Spleen (tissue), 7 donors: Measurements from ENCODE around the gene RBMS1.

Experiments
- POLR2A ChIP-seq, 3 donors: fragments of 450-650 bp; IDR thresholded peaks; one replicate each; pipeline ENCODE4 v1.5.1; 2017; ENCODE audit warnings: antibody characterized with exemption in 3 of 3, mild to moderate bottlenecking in 1 of 3
- POLR2AphosphoS5 ChIP-seq, 3 donors: sonication (generic); formaldehyde crosslinking; IDR thresholded peaks; one replicate each; pipeline ENCODE4 v1.5.1; 2017; ENCODE audit warnings: antibody characterized with exemption in 3 of 3
- TF ChIP-seq, protein P1 (sequence below), 11 experiments: fragments of 200-600 bp in 7 of 11; fragments of 450-650 bp in 4 of 11; sonication (generic) in 4 of 11; IDR thresholded peaks in 8 of 11; conservative IDR thresholded peaks in 3 of 11; 1 replicate in 7 of 11; 2 replicates in 4 of 11; pipeline versions ENCODE4 v1.4.0 to v1.8.0; 2016 to 2021; ENCODE audit warnings: antibody characterized with exemption in 11 of 11, inconsistent platforms in 4 of 11, mild to moderate bottlenecking in 1 of 11
- donor health status: DM: no; HTN: no; CAD: no; lungs with moderate emphysema.
- donor health status: DM: no; HTN: no; CAD: no.
- donor health status: DM: no; HTN: no; CAD: no.

DNA sequence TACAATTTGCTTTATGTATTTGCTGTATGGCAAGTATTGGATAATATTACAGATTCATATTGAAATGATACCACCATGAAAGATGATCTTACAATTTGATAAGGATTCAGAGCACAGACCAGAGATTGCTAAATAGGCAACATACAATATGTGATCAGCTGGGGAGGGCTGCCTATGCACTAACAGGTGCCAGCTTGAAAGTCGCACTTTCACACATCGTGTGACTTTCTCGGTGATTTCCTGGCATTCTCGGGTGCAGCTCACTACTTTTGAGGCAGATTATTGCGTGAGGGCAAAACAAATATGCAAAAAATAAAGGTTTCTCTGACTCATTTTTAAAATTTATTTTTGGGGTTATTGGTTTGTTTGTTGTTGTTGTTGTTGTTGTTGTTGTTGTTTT, 36.0 kb downstream of the RBMS1 start:
- TF ChIP-seq, protein P1, sequence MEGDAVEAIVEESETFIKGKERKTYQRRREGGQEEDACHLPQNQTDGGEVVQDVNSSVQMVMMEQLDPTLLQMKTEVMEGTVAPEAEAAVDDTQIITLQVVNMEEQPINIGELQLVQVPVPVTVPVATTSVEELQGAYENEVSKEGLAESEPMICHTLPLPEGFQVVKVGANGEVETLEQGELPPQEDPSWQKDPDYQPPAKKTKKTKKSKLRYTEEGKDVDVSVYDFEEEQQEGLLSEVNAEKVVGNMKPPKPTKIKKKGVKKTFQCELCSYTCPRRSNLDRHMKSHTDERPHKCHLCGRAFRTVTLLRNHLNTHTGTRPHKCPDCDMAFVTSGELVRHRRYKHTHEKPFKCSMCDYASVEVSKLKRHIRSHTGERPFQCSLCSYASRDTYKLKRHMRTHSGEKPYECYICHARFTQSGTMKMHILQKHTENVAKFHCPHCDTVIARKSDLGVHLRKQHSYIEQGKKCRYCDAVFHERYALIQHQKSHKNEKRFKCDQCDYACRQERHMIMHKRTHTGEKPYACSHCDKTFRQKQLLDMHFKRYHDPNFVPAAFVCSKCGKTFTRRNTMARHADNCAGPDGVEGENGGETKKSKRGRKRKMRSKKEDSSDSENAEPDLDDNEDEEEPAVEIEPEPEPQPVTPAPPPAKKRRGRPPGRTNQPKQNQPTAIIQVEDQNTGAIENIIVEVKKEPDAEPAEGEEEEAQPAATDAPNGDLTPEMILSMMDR (IDR thresholded peaks at IDR 0.05 in 8 of 11, conservative IDR thresholded peaks at IDR 0.05 in 3 of 11): no peak
- TF ChIP-seq POLR2AphosphoS5 (IDR thresholded peaks at IDR 0.05) (no peak), POLR2A (IDR thresholded peaks at IDR 0.05) (no peak)
